NB4 (cell line): ENCODE data around the gene NAA40.

Experiments used
- DNase-seq: peaks from one replicate; pipeline ENCODE4 v3.0.0; 2010; ENCODE audit warnings: low read depth
- H3K4me3 ChIP-seq: one replicate; pipeline ENCODE4 v1.5.1; 2011; ENCODE audit warnings: mild to moderate bottlenecking, low read depth, low read length, moderate library complexity
- CTCF ChIP-seq: IDR thresholded peaks from one replicate; pipeline ENCODE4 v1.5.1; 2012; ENCODE audit warnings: low read depth, low read length
- MYC ChIP-seq: IDR thresholded peaks from 2 replicates; pipeline ENCODE4 v1.6.1; 2011; ENCODE audit warnings: low read depth, low read length
- POLR2A ChIP-seq: IDR thresholded peaks from 2 replicates; pipeline ENCODE4 v1.6.1; 2011; ENCODE audit warnings: mild to moderate bottlenecking; ENCODE audit not compliant: insufficient read length; ENCODE audit errors: extremely low read depth
- TF ChIP-seq, protein P1 (sequence below): IDR thresholded peaks from 2 replicates; pipeline ENCODE4 v1.6.1; 2011; ENCODE audit warnings: low read depth, low read length

The NAA40 gene

GRCh38 chr11:63942803-63943202, 4.0 kb downstream of the NAA40 start:
- no peak for DNase-seq
- no peak overlapping the region for H3K4me3 ChIP-seq
- no peak for TF ChIP-seq POLR2A
- TF ChIP-seq, protein P1, sequence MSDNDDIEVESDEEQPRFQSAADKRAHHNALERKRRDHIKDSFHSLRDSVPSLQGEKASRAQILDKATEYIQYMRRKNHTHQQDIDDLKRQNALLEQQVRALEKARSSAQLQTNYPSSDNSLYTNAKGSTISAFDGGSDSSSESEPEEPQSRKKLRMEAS, result no peak
- TF ChIP-seq MYC, result no peak
- TF ChIP-seq CTCF, result no peak

GRCh38 chr11:63944987-63945386, 6.2 kb downstream of the NAA40 start:
- no peak for DNase-seq
- no peak overlapping the region for H3K4me3 ChIP-seq
- TF ChIP-seq CTCF (no peak), POLR2A (no peak), MYC (no peak)
- TF ChIP-seq, protein P1, result no peak

DNA sequence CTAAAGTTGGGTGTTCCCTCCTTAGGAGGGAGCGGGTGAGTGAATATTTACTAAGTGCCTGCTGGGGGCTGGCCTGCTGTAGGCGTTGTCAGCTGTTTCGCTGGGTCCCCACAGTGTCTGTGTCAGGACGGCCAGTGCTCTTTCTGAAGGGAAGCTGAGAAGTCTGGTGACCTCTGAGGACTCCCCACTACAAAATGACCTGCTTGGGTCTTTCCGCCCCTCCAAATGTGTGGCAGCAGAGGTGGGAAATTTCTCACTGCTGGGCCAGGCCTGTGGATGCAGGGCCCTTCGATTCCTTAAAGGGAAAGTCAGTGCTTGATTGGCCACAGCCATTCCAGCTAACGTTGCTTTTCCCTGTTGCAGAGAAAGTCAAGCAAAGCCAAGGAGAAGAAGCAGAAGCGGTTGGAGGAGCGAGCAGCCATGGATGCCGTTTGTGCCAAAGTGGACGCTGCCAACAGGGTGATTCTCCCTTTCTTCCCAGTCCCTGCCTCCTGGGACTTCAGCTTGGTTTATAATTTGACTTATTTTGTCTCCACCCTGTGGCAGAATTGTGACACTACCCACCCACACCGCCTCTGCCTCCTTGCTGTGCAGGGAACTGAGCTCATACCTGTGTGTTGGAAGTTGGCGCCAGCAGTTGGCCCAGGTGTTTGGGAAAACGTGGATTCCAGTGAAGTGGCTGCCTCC, 6.8 kb downstream of the NAA40 start:
- H3K4me3 ChIP-seq, result no peak overlapping the region
- peak; percentile 76 for DNase-seq
- TF ChIP-seq POLR2A (no peak), CTCF (peak; percentile 67)

- H3K4me3 ChIP-seq, result no peak overlapping the region
- TF ChIP-seq, protein P1, result peak; percentile 65
- TF ChIP-seq POLR2A, result no peak
- no peak for TF ChIP-seq CTCF
- peak; percentile 83 for TF ChIP-seq MYC
- peak; percentile 92 for DNase-seq
These were observed 13.2 kb downstream of the NAA40 start for GRCh38 chr11:63951779-63952536.

DNA sequence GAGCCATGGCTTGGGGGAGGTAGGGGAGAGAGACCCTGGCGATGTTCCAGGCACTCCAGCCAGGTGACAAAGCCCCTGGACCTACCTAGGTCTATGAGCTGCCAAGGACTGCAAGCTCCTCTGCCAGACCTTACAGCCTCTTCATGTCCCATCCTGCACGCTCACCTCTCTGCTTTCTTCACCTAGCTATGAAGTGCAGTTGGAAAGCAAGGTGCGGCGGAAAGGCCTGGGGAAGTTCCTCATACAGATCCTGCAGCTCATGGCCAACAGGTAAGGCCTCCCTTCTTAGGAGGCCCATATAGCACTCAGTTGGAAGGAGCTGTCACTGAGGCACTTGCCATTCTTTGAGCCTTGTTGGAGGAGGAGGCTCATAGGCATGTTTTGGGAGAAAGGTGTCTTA, 13.8 kb downstream of the NAA40 start:
- H3K4me3 ChIP-seq, result no peak overlapping the region
- DNase-seq, result no peak
- no peak for TF ChIP-seq MYC
- TF ChIP-seq CTCF, result no peak
- TF ChIP-seq, protein P1, result no peak
- TF ChIP-seq POLR2A, result no peak

DNA sequence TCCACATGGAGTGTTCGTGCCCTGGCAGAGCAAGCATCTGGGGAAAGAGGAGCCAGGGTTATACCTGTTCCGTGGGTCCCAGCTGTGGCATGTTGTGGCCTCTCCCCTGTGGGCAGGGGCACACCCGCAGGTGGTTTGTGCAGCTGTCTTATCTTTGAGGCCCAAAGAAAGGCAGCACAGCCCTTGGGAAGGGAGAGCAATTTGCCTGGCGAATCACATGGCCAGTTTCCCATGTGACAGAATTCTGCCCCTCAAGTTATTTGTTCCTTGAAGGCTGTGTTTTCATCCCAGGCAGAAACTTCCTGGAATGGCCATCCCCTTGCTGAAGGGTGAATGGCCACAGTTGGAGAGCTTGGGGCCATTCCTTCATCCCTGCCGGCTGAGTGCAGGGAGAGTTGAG, 19.2 kb downstream of the NAA40 start:
- no peak for TF ChIP-seq CTCF
- no peak for TF ChIP-seq MYC
- no peak for DNase-seq

More for the DNA sequence above, 19.2 kb downstream of the NAA40 start:
- H3K4me3 ChIP-seq, result no peak overlapping the region
